GM23338 (cell line): ENCODE results near the gene OR10C1. TPM values are rescaled to one million over a fixed set of nuclear protein-coding genes. Genes with fewer than 3 reads are reported as not detected.

Source experiments
- ATAC-seq: fragments of 200-7000 bp; cut with Tn5 transposase; 3 replicates; pipeline ENCODE4 v1.9.1; 2020
- DNase-seq: peaks from one replicate; pipeline ENCODE4 v3.0.0-alpha.2; 2015; ENCODE audit warnings: low spot score
- H2AFZ ChIP-seq: fragments of 200-600 bp; sonication (generic); 2 replicates; pipeline ENCODE4 v1.8.0; 2016; ENCODE audit warnings: antibody characterized with exemption, mild to moderate bottlenecking, moderate library complexity
- H3F3A ChIP-seq: fragments of 200-600 bp; sonication (generic); replicated peaks from 2 replicates; pipeline ENCODE4 v1.8.0; 2017; ENCODE audit warnings: antibody characterized with exemption, mixed run types, low read depth
- H3K27ac ChIP-seq: fragments of 200-600 bp; sonication (generic); 2 replicates; pipeline ENCODE4 v1.6.1; 2016; ENCODE audit warnings: low read depth
- H3K27me3 ChIP-seq: fragments of 200-600 bp; sonication (generic); 2 replicates; pipeline ENCODE4 v1.8.0; 2016; ENCODE audit warnings: mild to moderate bottlenecking, mixed run types, moderate library complexity; ENCODE audit not compliant: insufficient read depth
- H3K36me3 ChIP-seq: fragments of 200-600 bp; sonication (generic); 2 replicates; pipeline ENCODE4 v1.8.0; 2016; ENCODE audit warnings: mild to moderate bottlenecking; ENCODE audit not compliant: insufficient read depth
- H3K4me1 ChIP-seq: fragments of 200-600 bp; sonication (generic); 2 replicates; pipeline ENCODE4 v1.8.0; 2016; ENCODE audit warnings: mild to moderate bottlenecking, moderate library complexity; ENCODE audit not compliant: insufficient read depth
- H3K4me2 ChIP-seq: fragments of 200-600 bp; sonication (generic); 2 replicates; pipeline ENCODE4 v1.7.1; 2017; ENCODE audit warnings: mixed run types
- H3K4me3 ChIP-seq: fragments of 200-600 bp; sonication (generic); 2 replicates; pipeline ENCODE4 v1.6.1; 2016; ENCODE audit warnings: mixed run types
- H3K79me2 ChIP-seq: fragments of 200-600 bp; sonication (generic); replicated peaks from 2 replicates; pipeline ENCODE4 v1.8.0; 2017; ENCODE audit warnings: mild to moderate bottlenecking; ENCODE audit not compliant: insufficient read depth
- H3K9me2 ChIP-seq: fragments of 200-600 bp; sonication (generic); 2 replicates; pipeline ENCODE4 v1.8.0; 2017; ENCODE audit not compliant: insufficient read depth
- H4K20me1 ChIP-seq: fragments of 200-600 bp; sonication (generic); replicated peaks from 2 replicates; pipeline ENCODE4 v1.8.0; 2017; ENCODE audit warnings: mild to moderate bottlenecking; ENCODE audit not compliant: insufficient read depth
- H3K27ac Mint-ChIP-seq: 2 replicates; pipeline ENCODE4 v1.8.0; 2020; ENCODE audit warnings: inconsistent platforms, mild to moderate bottlenecking, moderate library complexity, mixed read lengths
- H3K27me3 Mint-ChIP-seq: 3 replicates; pipeline ENCODE4 v1.8.0; 2022; ENCODE audit warnings: low read depth, mild to moderate bottlenecking, moderate library complexity, mixed read lengths, inconsistent platforms; ENCODE audit not compliant: insufficient read depth, poor library complexity
- H3K36me3 Mint-ChIP-seq: 3 replicates; pipeline ENCODE4 v1.8.0; 2021; ENCODE audit warnings: low read depth, mild to moderate bottlenecking, inconsistent platforms, moderate library complexity, mixed read lengths
- H3K4me1 Mint-ChIP-seq: 3 replicates; pipeline ENCODE4 v1.8.0; 2020; ENCODE audit warnings: mild to moderate bottlenecking, inconsistent platforms, mixed read lengths
- H3K4me3 Mint-ChIP-seq: 3 replicates; pipeline ENCODE4 v1.8.0; 2021; ENCODE audit warnings: moderate library complexity, mild to moderate bottlenecking, inconsistent platforms, mixed read lengths
- H3K9me3 Mint-ChIP-seq: 3 replicates; pipeline ENCODE4 v1.8.0; 2020; ENCODE audit warnings: moderate library complexity, mild to moderate bottlenecking, inconsistent platforms, mixed read lengths
- ETS1 ChIP-seq: IDR thresholded peaks from 2 replicates; pipeline ENCODE4 v1.6.1; 2016; ENCODE audit warnings: antibody characterized with exemption
- EZH2 ChIP-seq: fragments of 200-600 bp; sonication (generic); IDR thresholded peaks from one replicate; pipeline ENCODE4 v1.8.0; 2017; ENCODE audit warnings: antibody characterized with exemption, mild to moderate bottlenecking, low read depth; ENCODE audit not compliant: unreplicated experiment
- EZH2phosphoT487 ChIP-seq: fragments of 200-600 bp; sonication (generic); IDR thresholded peaks from one replicate; pipeline ENCODE4 v1.8.1; 2018; ENCODE audit warnings: antibody characterized with exemption; ENCODE audit not compliant: unreplicated experiment
- POLR2AphosphoS5 ChIP-seq: IDR thresholded peaks from 2 replicates; pipeline ENCODE4 v1.6.1; 2016; ENCODE audit warnings: antibody characterized with exemption, low read depth
- ZNF331 ChIP-seq: fragments of 250-450 bp; sonication (Bioruptor Pico); IDR thresholded peaks from 2 replicates; pipeline ENCODE4 v1.5.0; 2020; ENCODE audit warnings: low read depth, mild to moderate bottlenecking, moderate library complexity
- ZNF462 ChIP-seq: fragments of 250-450 bp; sonication (Bioruptor Pico); IDR thresholded peaks from 2 replicates; pipeline ENCODE4 v1.5.0; 2020; ENCODE audit warnings: mild to moderate bottlenecking, moderate library complexity
- polyA plus RNA-seq: library from polyadenylated mRNA; unstranded; fragments of >200 nt; fragmentation: Nextera tagmentation; extraction: Ambion mirVana; gene quantifications from 2 replicates; pipeline ENCODE4 v1.2.1, GENCODE V29; 2016
- total RNA-seq: library from RNA; depleted of rRNA; stranded (reverse); fragments of >200 nt; shearing (Covaris generic); gene quantifications from 2 replicates; pipeline ENCODE4 v1.2.3, GENCODE V29; 2014

OR10C1 gene
- total and polyA plus RNA-seq, 2 experiments from 2014 or later: not detected

- H3K4me1 Mint-ChIP-seq: no peaks in the 10 kb centered on the region
- no peaks in the 10 kb centered on the region for H3K27me3 ChIP-seq
- no peak overlapping the region for H3K27ac ChIP-seq
- H3K4me3 Mint-ChIP-seq: no peak overlapping the region
- TF ChIP-seq ETS1 (no peak), POLR2AphosphoS5 (no peak), EZH2phosphoT487 (no peak), ZNF462 (CRISPR knock-in tag) (no peak), EZH2 (no peak), ZNF331 (CRISPR knock-in tag) (no peak)
- H3K79me2 ChIP-seq: no peaks in the 10 kb centered on the region
- no peaks in the 10 kb centered on the region for H3K36me3 ChIP-seq
- H3K4me1 ChIP-seq: no peaks in the 10 kb centered on the region
- no peak overlapping the region for H3K27ac Mint-ChIP-seq
- H3K9me2 ChIP-seq: 0 out of 2 replicates have a peak, but pooled peaks cover 8% of the 10 kb centered on the region
- ATAC-seq: no peak
- DNase-seq: no peak
- no peaks in the 10 kb centered on the region for H3K36me3 Mint-ChIP-seq
- H3K27me3 Mint-ChIP-seq: peaks cover 6% of the 10 kb centered on the region
- H4K20me1 ChIP-seq: no peaks in the 10 kb centered on the region
- no peaks in the 10 kb centered on the region; the same call in 2 of the 3 replicates for H3K9me3 Mint-ChIP-seq
- no peak overlapping the region for H2AFZ ChIP-seq
- no peak overlapping the region for H3K4me2 ChIP-seq
- H3K4me3 ChIP-seq: no peak overlapping the region
- H3F3A ChIP-seq: no peaks in the 10 kb centered on the region
Measured at GRCh38 chr6:29483186-29483585, 44.1 kb downstream of the OR10C1 start.
